ENCODE results near the gene OLFM1. TPM values are rescaled to one million over a fixed set of nuclear protein-coding genes. Genes with fewer than 3 reads are reported as not detected.

The OLFM1 gene
- total RNA-seq, 2 donors from 2014 or later, result 11.0 to 23.2 TPM

- no peak for TF ChIP-seq CTCF (conservative IDR thresholded peaks at IDR 0.05)
- Histone ChIP-seq H3K27ac (ENCODE audit: low read depth, low read length) (no peak overlapping the region), H3K27me3 (ENCODE audit: control insufficient read depth, insufficient read depth, low read length, poor library complexity, severe bottlenecking) (peaks cover 3% of the 10 kb centered on the region), H3K9me3 (ENCODE audit: control insufficient read depth, low read length) (no peaks in the 10 kb centered on the region), H3K9ac (ENCODE audit: extremely low read depth, low read length, poor library complexity, severe bottlenecking) (no peak overlapping the region), H3K4me1 (ENCODE audit: control insufficient read depth, insufficient read depth, low read length) (no peaks in the 10 kb centered on the region), H3K4me3 (ENCODE audit: low read length) (no peak overlapping the region), H3K36me3 (ENCODE audit: control insufficient read depth, insufficient read depth, low read length) (no peaks in the 10 kb centered on the region)
- 93 to 94% methylated on average over 5 to 6 of the region's 6 CpGs for WGBS, 2 experiments (ENCODE audit: insufficient coverage in 1 of 2, insufficient read length in 1 of 2)
- H3K27me3 Mint-ChIP-seq (ENCODE audit: insufficient read depth), result peaks cover 17% of the 10 kb centered on the region
- peaks cover 13% of the 10 kb centered on the region for H3K9me3 Mint-ChIP-seq
- H3K4me1 Mint-ChIP-seq, result no peaks in the 10 kb centered on the region
- H3K27ac Mint-ChIP-seq, result no peak overlapping the region
- no peaks in the 10 kb centered on the region for H3K36me3 Mint-ChIP-seq (ENCODE audit: low read depth)
- H3K4me3 Mint-ChIP-seq, result no peak overlapping the region
- DNase-seq, result no peak
Measured at GRCh38 chr9:135155396-135155795, 67.9 kb downstream of the OLFM1 start.

DNA sequence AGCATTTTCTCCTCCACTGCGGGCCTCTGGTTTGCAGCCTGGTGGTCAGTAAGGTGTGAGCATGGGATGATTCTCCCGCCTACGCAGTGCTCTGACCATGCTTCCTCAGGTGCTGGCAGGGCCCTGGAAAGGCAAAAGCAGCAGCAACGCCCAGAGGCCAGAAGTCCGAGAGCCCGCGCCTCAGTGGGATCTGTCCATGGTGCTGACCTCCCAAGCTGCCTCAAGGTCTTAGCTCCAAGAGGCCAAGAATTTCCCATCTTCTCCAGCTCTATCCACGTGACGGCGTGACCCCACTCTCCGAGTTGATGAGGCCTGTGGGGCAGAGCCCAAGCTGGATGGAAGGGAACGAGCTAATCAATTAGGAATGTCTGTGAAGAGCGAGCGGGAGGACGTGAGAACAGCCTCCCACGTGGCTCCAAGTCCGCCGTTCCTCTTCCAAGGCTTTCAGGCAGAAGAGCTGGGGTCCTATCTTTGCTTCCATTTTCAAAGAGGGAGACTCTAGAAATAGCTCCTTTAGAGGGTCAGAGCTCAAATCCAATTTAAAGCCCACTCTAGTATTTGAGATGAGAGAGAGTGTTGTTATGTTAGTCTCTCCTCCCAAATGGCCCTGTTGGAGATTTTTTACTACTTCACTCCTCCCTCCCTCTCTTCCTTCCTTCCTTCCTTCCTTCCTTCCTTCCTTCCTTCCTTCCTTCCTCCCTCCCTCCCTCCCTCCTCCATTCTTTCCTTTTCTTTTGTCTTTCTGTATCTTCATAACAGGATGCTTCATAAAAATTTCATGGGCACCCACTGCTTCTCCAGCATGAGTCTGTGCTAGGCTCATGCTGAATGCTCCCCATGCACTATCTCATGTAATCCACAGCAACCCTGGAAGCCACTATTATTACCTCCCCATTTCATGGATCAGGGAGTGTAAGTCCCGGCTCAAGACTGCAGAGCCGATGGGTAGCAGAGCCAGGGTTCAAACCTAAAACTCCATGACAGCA, 69.3 kb downstream of the OLFM1 start:
- peaks cover 12% of the 10 kb centered on the region for H3K27me3 Mint-ChIP-seq (ENCODE audit: insufficient read depth)
- TF ChIP-seq CTCF (conservative IDR thresholded peaks at IDR 0.05), result peak; percentile 47
- Histone ChIP-seq H3K4me3 (ENCODE audit: low read length) (no peak overlapping the region), H3K27ac (ENCODE audit: low read depth, low read length) (no peak overlapping the region), H3K9me3 (ENCODE audit: control insufficient read depth, low read length) (no peaks in the 10 kb centered on the region), H3K9ac (ENCODE audit: extremely low read depth, low read length, poor library complexity, severe bottlenecking) (no peak overlapping the region), H3K27me3 (ENCODE audit: control insufficient read depth, insufficient read depth, low read length, poor library complexity, severe bottlenecking) (peaks cover 9% of the 10 kb centered on the region), H3K4me1 (ENCODE audit: control insufficient read depth, insufficient read depth, low read length) (no peaks in the 10 kb centered on the region), H3K36me3 (ENCODE audit: control insufficient read depth, insufficient read depth, low read length) (no peaks in the 10 kb centered on the region)
- peaks cover under 1% of the 10 kb centered on the region for H3K9me3 Mint-ChIP-seq
- WGBS, 2 experiments (ENCODE audit: insufficient coverage in 1 of 2, insufficient read length in 1 of 2), result 38 to 43% methylated on average over 10 to 20 of the region's 20 CpGs
- H3K4me3 Mint-ChIP-seq, result no peak overlapping the region
- H3K36me3 Mint-ChIP-seq (ENCODE audit: low read depth), result no peaks in the 10 kb centered on the region
- no peaks in the 10 kb centered on the region for H3K4me1 Mint-ChIP-seq
- no peak overlapping the region for H3K27ac Mint-ChIP-seq
- peak; percentile 96 for DNase-seq

GRCh38 chr9:135157856-135158563, 70.5 kb downstream of the OLFM1 start:
- TF ChIP-seq CTCF (conservative IDR thresholded peaks at IDR 0.05), result no peak
- H3K36me3 Mint-ChIP-seq (ENCODE audit: low read depth), result no peaks in the 10 kb centered on the region
- peaks cover 12% of the 10 kb centered on the region for H3K27me3 Mint-ChIP-seq (ENCODE audit: insufficient read depth)

More at GRCh38 chr9:135157856-135158563, 70.5 kb downstream of the OLFM1 start:
- H3K27ac Mint-ChIP-seq, result no peak overlapping the region
- no peak overlapping the region for H3K9ac ChIP-seq (ENCODE audit: extremely low read depth, low read length, poor library complexity, severe bottlenecking)
- H3K4me3 ChIP-seq (ENCODE audit: low read length), result no peak overlapping the region
- DNase-seq, result no peak
- H3K36me3 ChIP-seq (ENCODE audit: control insufficient read depth, insufficient read depth, low read length), result no peaks in the 10 kb centered on the region
- no peaks in the 10 kb centered on the region for H3K4me1 ChIP-seq (ENCODE audit: control insufficient read depth, insufficient read depth, low read length)
- H3K9me3 Mint-ChIP-seq, result no peaks in the 10 kb centered on the region
- WGBS, 2 experiments (ENCODE audit: insufficient coverage in 1 of 2, insufficient read length in 1 of 2), result 82 to 88% methylated on average over 6 to 9 of the region's 9 CpGs
- no peak overlapping the region for H3K27ac ChIP-seq (ENCODE audit: low read depth, low read length)
- H3K4me3 Mint-ChIP-seq, result no peak overlapping the region
- peaks cover 9% of the 10 kb centered on the region for H3K27me3 ChIP-seq (ENCODE audit: control insufficient read depth, insufficient read depth, low read length, poor library complexity, severe bottlenecking)
- H3K9me3 ChIP-seq (ENCODE audit: control insufficient read depth, low read length), result no peaks in the 10 kb centered on the region
- no peaks in the 10 kb centered on the region for H3K4me1 Mint-ChIP-seq
